ENCODE results near the gene ENOX2.

The ENOX2 gene

GRCh38 chrX:130770615-130771014, 132.4 kb downstream of the ENOX2 start:
- no peaks in the 10 kb centered on the region for H3K4me1 ChIP-seq (ENCODE audit: insufficient read depth, low read length)
- H3K27ac ChIP-seq (ENCODE audit: low read length) = no peak overlapping the region
- H3K27me3 ChIP-seq (ENCODE audit: insufficient read depth, low read length, poor library complexity) = no peaks in the 10 kb centered on the region
- TF ChIP-seq CTCF (IDR thresholded peaks at IDR 0.05; ENCODE audit: borderline replicate concordance, extremely low read depth, low read length, poor library complexity, severe bottlenecking) (no peak), EZH2 (IDR thresholded peaks at IDR 0.05; ENCODE audit: borderline replicate concordance, low read depth, low read length, severe bottlenecking) (no peak)
- ATAC-seq (ENCODE audit: insufficient read depth, low read depth) = no peak
- no peaks in the 10 kb centered on the region for H3K36me3 ChIP-seq (ENCODE audit: insufficient read depth, low read length)
- no peaks in the 10 kb centered on the region for H4K20me1 ChIP-seq (ENCODE audit: insufficient read depth, low read length)
- H2AFZ ChIP-seq (ENCODE audit: low read depth, low read length) = no peak overlapping the region
- no peaks in the 10 kb centered on the region for H3K9me3 ChIP-seq (ENCODE audit: insufficient read depth, low read length, severe bottlenecking)
- no peak overlapping the region for H3K4me2 ChIP-seq (ENCODE audit: insufficient read depth, low read length)
- H3K9ac ChIP-seq (ENCODE audit: low read depth, low read length) = no peak overlapping the region
- H3K79me2 ChIP-seq (ENCODE audit: insufficient read depth, low read length) = no peaks in the 10 kb centered on the region
- DNase-seq = no peak
- no peak overlapping the region for H3K4me3 ChIP-seq (ENCODE audit: low read depth in 1 of 2, low read length in 2 of 2)

- H3K79me2 ChIP-seq (ENCODE audit: insufficient read depth, low read length) = no peaks in the 10 kb centered on the region
- no peaks in the 10 kb centered on the region for H4K20me1 ChIP-seq (ENCODE audit: insufficient read depth, low read length)
- no peaks in the 10 kb centered on the region for H3K27me3 ChIP-seq (ENCODE audit: insufficient read depth, low read length, poor library complexity)
- no peak for TF ChIP-seq CTCF (IDR thresholded peaks at IDR 0.05; ENCODE audit: borderline replicate concordance, extremely low read depth, low read length, poor library complexity, severe bottlenecking)
- no peak for TF ChIP-seq EZH2 (IDR thresholded peaks at IDR 0.05; ENCODE audit: borderline replicate concordance, low read depth, low read length, severe bottlenecking)
- H3K9me3 ChIP-seq (ENCODE audit: insufficient read depth, low read length, severe bottlenecking) = no peaks in the 10 kb centered on the region
- no peak overlapping the region for H3K27ac ChIP-seq (ENCODE audit: low read length)
- ATAC-seq (ENCODE audit: insufficient read depth, low read depth) (no peak), DNase-seq (no peak)
- H3K36me3 ChIP-seq (ENCODE audit: insufficient read depth, low read length) = no peaks in the 10 kb centered on the region
- H3K4me3 ChIP-seq (ENCODE audit: low read depth in 1 of 2, low read length in 2 of 2) = no peak overlapping the region
- no peak overlapping the region for H3K4me2 ChIP-seq (ENCODE audit: insufficient read depth, low read length)
- H3K4me1 ChIP-seq (ENCODE audit: insufficient read depth, low read length) = no peaks in the 10 kb centered on the region
- H2AFZ ChIP-seq (ENCODE audit: low read depth, low read length) = no peak overlapping the region
- H3K9ac ChIP-seq (ENCODE audit: low read depth, low read length) = no peak overlapping the region
Observed at GRCh38 chrX:130769835-130770234, 133.2 kb downstream of the ENOX2 start.

- H3K9ac ChIP-seq (ENCODE audit: low read depth, low read length) = no peak overlapping the region
- no peak for TF ChIP-seq EZH2 (IDR thresholded peaks at IDR 0.05; ENCODE audit: borderline replicate concordance, low read depth, low read length, severe bottlenecking)
- TF ChIP-seq CTCF (IDR thresholded peaks at IDR 0.05; ENCODE audit: borderline replicate concordance, extremely low read depth, low read length, poor library complexity, severe bottlenecking) = no peak
- no peaks in the 10 kb centered on the region for H3K27me3 ChIP-seq (ENCODE audit: insufficient read depth, low read length, poor library complexity)
- no peak for ATAC-seq (ENCODE audit: insufficient read depth, low read depth)
- no peaks in the 10 kb centered on the region for H3K9me3 ChIP-seq (ENCODE audit: insufficient read depth, low read length, severe bottlenecking)
- H3K79me2 ChIP-seq (ENCODE audit: insufficient read depth, low read length) = no peaks in the 10 kb centered on the region
- no peak overlapping the region for H3K27ac ChIP-seq (ENCODE audit: low read length)
- H3K36me3 ChIP-seq (ENCODE audit: insufficient read depth, low read length) = no peaks in the 10 kb centered on the region
- no peak for DNase-seq
- no peak overlapping the region for H3K4me2 ChIP-seq (ENCODE audit: insufficient read depth, low read length)
- H2AFZ ChIP-seq (ENCODE audit: low read depth, low read length) = no peak overlapping the region
- H3K4me1 ChIP-seq (ENCODE audit: insufficient read depth, low read length) = no peaks in the 10 kb centered on the region
- H3K4me3 ChIP-seq (ENCODE audit: low read depth in 1 of 2, low read length in 2 of 2) = no peak overlapping the region
- no peaks in the 10 kb centered on the region for H4K20me1 ChIP-seq (ENCODE audit: insufficient read depth, low read length)
Observed at GRCh38 chrX:130758072-130758471, 144.9 kb downstream of the ENOX2 start.

- Histone ChIP-seq H3K4me1 (ENCODE audit: insufficient read depth, low read length) (no peaks in the 10 kb centered on the region), H3K27ac (ENCODE audit: low read length) (no peak overlapping the region), H3K4me2 (ENCODE audit: insufficient read depth, low read length) (no peak overlapping the region), H3K27me3 (ENCODE audit: insufficient read depth, low read length, poor library complexity) (no peaks in the 10 kb centered on the region), H3K36me3 (ENCODE audit: insufficient read depth, low read length) (no peaks in the 10 kb centered on the region), H4K20me1 (ENCODE audit: insufficient read depth, low read length) (no peaks in the 10 kb centered on the region), H3K4me3 (ENCODE audit: low read depth in 1 of 2, low read length in 2 of 2) (no peak overlapping the region), H3K9ac (ENCODE audit: low read depth, low read length) (no peak overlapping the region), H3K79me2 (ENCODE audit: insufficient read depth, low read length) (no peaks in the 10 kb centered on the region), H2AFZ (ENCODE audit: low read depth, low read length) (no peak overlapping the region), H3K9me3 (ENCODE audit: insufficient read depth, low read length, severe bottlenecking) (no peaks in the 10 kb centered on the region)
- ATAC-seq (ENCODE audit: insufficient read depth, low read depth) (no peak), DNase-seq (no peak)
- TF ChIP-seq CTCF (IDR thresholded peaks at IDR 0.05; ENCODE audit: borderline replicate concordance, extremely low read depth, low read length, poor library complexity, severe bottlenecking) (no peak), EZH2 (IDR thresholded peaks at IDR 0.05; ENCODE audit: borderline replicate concordance, low read depth, low read length, severe bottlenecking) (no peak)
Observed at GRCh38 chrX:130756233-130756632, 146.8 kb downstream of the ENOX2 start.

All from DND-41 (cell line).